Tibial nerve (tissue), 4 donors: Measurements from ENCODE around the gene RASGEF1B. TPM values are rescaled to one million over a fixed set of nuclear protein-coding genes. Genes with fewer than 3 reads are reported as not detected.

Source experiments
- DNase-seq, 2 donors: peaks; one replicate each; pipeline ENCODE4 v3.0.0-alpha.2; 2019; ENCODE audit warnings: low spot score in 2 of 2
- H3K27ac ChIP-seq, 4 donors: fragments of 200-600 bp; sonication (generic) in 3 of 4; one replicate each; pipeline ENCODE4 v1.5.1; 2017 to 2019; ENCODE audit warnings: mild to moderate bottlenecking in 1 of 4
- H3K27me3 ChIP-seq, 2 donors: fragments of 200-600 bp; sonication (generic) in 1 of 2; one replicate each; pipeline versions ENCODE4 v1.5.1 to v1.6.0; 2017 to 2019
- H3K36me3 ChIP-seq, 3 donors: fragments of 200-600 bp; sonication (generic); one replicate each; pipeline ENCODE4 v1.5.1; 2018 to 2019
- H3K4me1 ChIP-seq, 4 donors: fragments of 200-600 bp; sonication (generic) in 3 of 4; one replicate each; pipeline ENCODE4 v1.5.1; 2017 to 2019
- H3K4me3 ChIP-seq, 4 donors: fragments of 200-600 bp; sonication (generic) in 3 of 4; one replicate each; pipeline ENCODE4 v1.5.1; 2017 to 2019; ENCODE audit warnings: mild to moderate bottlenecking in 1 of 4, moderate library complexity in 1 of 4
- H3K9me3 ChIP-seq, 4 donors: fragments of 200-600 bp; sonication (generic) in 3 of 4; one replicate each; pipeline ENCODE4 v1.5.1; 2017 to 2019
- EP300 ChIP-seq, 2 donors: sonication (generic); formaldehyde crosslinking; IDR thresholded peaks; one replicate each; pipeline ENCODE4 v1.6.1; 2017; ENCODE audit warnings: antibody characterized with exemption in 2 of 2, mild to moderate bottlenecking in 1 of 2
- POLR2A ChIP-seq, 2 donors: fragments of 450-650 bp; IDR thresholded peaks; one replicate each; pipeline ENCODE4 v1.6.1; 2017; ENCODE audit warnings: antibody characterized with exemption in 2 of 2, mild to moderate bottlenecking in 2 of 2, moderate library complexity in 2 of 2
- WGBS, 2 donors: methylation state at CpG; one replicate each; pipeline ENCODE4 v1.1.5; 2018; 5-methylcytosine and 5-hydroxymethylcytosine counted together
- total RNA-seq, 4 donors: library from RNA; depleted of rRNA; stranded (reverse); fragments of >200 nt; gene quantifications; one replicate each; pipeline ENCODE4 v1.1.0, GENCODE V29; 2016
- TF ChIP-seq, protein P1 (sequence below), 5 experiments: fragments of 200-600 bp in 3 of 5; fragments of 450-650 bp in 2 of 5; sonication (generic) in 3 of 5; IDR thresholded peaks; one replicate each; pipeline ENCODE4 v1.5.1; 2016 to 2019; ENCODE audit warnings: antibody characterized with exemption in 5 of 5, mild to moderate bottlenecking in 3 of 5, moderate library complexity in 2 of 5

Gene RASGEF1B
- total RNA-seq, 4 donors from 2014 or later = 12.4 to 32.8 (median 15.0) TPM

DNA sequence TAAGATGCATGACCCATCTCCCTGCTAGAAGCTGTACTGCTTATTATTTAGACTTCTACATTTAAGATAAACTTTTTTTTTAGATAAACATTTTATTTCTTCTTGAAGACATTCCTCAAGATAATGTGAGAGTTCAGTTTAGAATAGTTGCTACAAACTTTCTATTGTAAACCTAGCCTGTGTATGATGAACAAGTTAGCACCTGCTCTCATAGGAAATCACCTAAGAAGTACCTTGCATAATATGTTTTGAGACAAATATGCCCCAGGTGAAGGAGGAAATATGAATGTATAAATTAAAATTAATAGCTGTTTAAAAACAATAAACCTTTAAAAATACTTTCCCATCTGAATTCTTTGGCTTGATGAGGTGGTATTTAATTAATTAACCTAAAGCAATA is 35.6 kb downstream of the RASGEF1B start:
- Histone ChIP-seq H3K36me3 (peaks cover 0 to 67% (median 4%) of the 10 kb centered on the region in 3 donors), H3K9me3 (no peaks in the 10 kb centered on the region), H3K4me3 (no peak overlapping the region), H3K4me1 (peaks cover 0 to 9% (median 0%) of the 10 kb centered on the region in 4 donors), H3K27ac (no peak overlapping the region), H3K27me3 (no peaks in the 10 kb centered on the region)
- TF ChIP-seq, protein P1, sequence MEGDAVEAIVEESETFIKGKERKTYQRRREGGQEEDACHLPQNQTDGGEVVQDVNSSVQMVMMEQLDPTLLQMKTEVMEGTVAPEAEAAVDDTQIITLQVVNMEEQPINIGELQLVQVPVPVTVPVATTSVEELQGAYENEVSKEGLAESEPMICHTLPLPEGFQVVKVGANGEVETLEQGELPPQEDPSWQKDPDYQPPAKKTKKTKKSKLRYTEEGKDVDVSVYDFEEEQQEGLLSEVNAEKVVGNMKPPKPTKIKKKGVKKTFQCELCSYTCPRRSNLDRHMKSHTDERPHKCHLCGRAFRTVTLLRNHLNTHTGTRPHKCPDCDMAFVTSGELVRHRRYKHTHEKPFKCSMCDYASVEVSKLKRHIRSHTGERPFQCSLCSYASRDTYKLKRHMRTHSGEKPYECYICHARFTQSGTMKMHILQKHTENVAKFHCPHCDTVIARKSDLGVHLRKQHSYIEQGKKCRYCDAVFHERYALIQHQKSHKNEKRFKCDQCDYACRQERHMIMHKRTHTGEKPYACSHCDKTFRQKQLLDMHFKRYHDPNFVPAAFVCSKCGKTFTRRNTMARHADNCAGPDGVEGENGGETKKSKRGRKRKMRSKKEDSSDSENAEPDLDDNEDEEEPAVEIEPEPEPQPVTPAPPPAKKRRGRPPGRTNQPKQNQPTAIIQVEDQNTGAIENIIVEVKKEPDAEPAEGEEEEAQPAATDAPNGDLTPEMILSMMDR (IDR thresholded peaks at IDR 0.05) = no peak
- TF ChIP-seq EP300 (IDR thresholded peaks at IDR 0.05) = no peak
- TF ChIP-seq POLR2A (IDR thresholded peaks at IDR 0.05) = no peak
- DNase-seq = no peak

DNA sequence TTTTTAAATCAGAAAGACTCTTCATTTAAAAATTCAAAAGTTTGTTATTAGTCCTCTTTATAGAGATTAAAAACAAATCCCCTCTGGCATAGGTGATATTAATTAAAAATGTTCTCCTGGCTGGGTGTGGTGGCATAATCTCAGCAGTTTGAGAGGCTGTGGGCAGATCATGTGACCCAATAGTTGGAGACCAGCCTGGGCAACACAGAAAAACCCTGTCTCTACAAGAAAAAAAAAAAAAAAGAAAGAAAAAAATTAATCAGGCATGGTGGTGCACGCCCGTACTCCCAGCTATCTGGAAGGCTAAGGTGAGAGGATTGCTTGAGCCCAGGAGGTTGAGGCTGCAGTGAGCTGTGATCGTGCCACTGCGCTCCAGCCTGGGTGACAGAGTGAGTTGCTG is 38.9 kb downstream of the RASGEF1B start:
- peaks cover 0 to 56% (median 0%) of the 10 kb centered on the region in 3 donors for H3K36me3 ChIP-seq

DNA sequence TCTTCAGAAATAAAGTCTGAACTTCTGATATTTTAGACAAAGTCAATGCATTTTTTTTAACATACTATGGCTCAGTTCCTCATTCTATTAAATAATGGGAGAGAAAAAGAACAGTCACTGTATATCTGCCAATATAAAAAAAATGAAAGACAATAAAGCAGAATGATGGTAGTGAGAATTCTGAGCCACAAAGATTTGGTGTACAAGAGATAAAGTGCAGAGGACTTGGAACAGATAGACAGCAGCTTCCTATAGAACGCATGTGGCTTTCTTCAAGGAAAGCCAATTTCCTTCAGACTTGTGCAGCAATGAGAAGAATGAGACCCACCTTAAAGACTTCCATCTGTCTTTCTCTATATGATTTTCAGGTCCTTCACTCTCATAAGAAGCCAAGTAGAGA is 39.7 kb downstream of the RASGEF1B start:
- Histone ChIP-seq H3K27me3 (no peaks in the 10 kb centered on the region), H3K4me3 (no peak overlapping the region), H3K4me1 (peaks cover 0 to 23% (median 0%) of the 10 kb centered on the region in 4 donors), H3K9me3 (no peaks in the 10 kb centered on the region), H3K36me3 (peaks cover 0 to 56% (median 0%) of the 10 kb centered on the region in 3 donors), H3K27ac (no peak overlapping the region)
- TF ChIP-seq, protein P1 (IDR thresholded peaks at IDR 0.05) = no peak
- no peak for TF ChIP-seq POLR2A (IDR thresholded peaks at IDR 0.05)
- TF ChIP-seq EP300 (IDR thresholded peaks at IDR 0.05) = no peak
- whole genome bisulfite sequencing, 2 donors = 72 to 80% methylated on average over 1 of the region's 1 CpG
- no peak for DNase-seq

More for the DNA sequence above, 38.9 kb downstream of the RASGEF1B start:
- TF ChIP-seq, protein P1 (IDR thresholded peaks at IDR 0.05) = no peak
- TF ChIP-seq EP300 (IDR thresholded peaks at IDR 0.05) = no peak
- no peak for TF ChIP-seq POLR2A (IDR thresholded peaks at IDR 0.05)
- H3K4me3 ChIP-seq = no peak overlapping the region
- no peak for DNase-seq
- no peaks in the 10 kb centered on the region for H3K27me3 ChIP-seq
- 81 to 92% methylated on average over 4 of the region's 4 CpGs for WGBS, 2 donors
- H3K27ac ChIP-seq = no peak overlapping the region
- H3K9me3 ChIP-seq = no peaks in the 10 kb centered on the region
- H3K4me1 ChIP-seq = peaks cover 0 to 14% (median 0%) of the 10 kb centered on the region in 4 donors

DNA sequence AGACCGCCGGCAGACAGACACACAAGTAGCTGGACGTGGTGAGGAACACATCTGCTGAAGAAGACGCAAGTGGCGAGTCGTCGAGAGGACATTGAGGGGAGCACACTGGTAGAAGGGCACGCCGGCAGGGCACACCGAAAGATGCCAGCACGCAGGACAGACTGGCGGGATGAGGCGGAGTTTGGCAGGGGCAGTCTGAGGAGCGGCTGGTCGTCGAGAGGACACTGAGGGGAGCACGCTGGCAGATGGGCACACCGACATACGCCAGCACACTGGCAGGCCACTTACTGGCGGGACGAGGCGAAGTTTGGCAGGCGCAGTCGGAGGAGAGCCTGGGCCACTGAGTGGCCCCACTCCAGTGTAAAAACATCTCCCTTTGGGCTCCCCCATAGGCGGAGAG is 42.1 kb downstream of the RASGEF1B start:
- H3K9me3 ChIP-seq = no peaks in the 10 kb centered on the region
- no peak for DNase-seq
- H3K4me3 ChIP-seq = no peak overlapping the region
- peak overlapping the region in 1 of 4 donors; percentile 85 for H3K27ac ChIP-seq
- peaks cover 0 to 54% (median 0%) of the 10 kb centered on the region in 3 donors for H3K36me3 ChIP-seq
- peaks cover 0 to 37% (median 3%) of the 10 kb centered on the region in 4 donors for H3K4me1 ChIP-seq
- no peak for TF ChIP-seq EP300 (IDR thresholded peaks at IDR 0.05)
- TF ChIP-seq, protein P1 (IDR thresholded peaks at IDR 0.05) = no peak
- TF ChIP-seq POLR2A (IDR thresholded peaks at IDR 0.05) = no peak
- H3K27me3 ChIP-seq = no peaks in the 10 kb centered on the region
- WGBS, 2 donors = 96 to 97% methylated on average over 25 of the region's 25 CpGs

DNA sequence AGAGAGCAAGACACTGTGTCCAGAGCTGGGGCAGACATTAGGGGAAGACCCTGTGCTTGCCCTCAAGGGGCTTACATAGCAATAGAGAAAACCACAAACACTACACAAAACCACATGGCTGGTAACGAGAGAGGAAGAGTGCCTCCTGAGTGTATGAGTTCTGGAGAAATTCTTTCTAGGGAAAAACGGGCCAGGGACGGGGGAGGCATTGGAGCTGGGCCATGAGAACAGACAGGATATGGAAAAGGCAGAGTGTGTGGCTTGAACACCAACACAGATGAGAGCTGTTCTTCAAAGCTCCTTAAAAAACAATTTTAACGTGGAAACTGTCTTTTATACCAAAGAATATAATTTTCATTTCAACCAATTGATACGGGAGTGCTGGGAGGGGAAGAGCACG is 42.7 kb downstream of the RASGEF1B start:
- Histone ChIP-seq H3K9me3 (no peaks in the 10 kb centered on the region), H3K4me3 (no peak overlapping the region), H3K4me1 (peaks cover 0 to 37% (median 3%) of the 10 kb centered on the region in 4 donors), H3K27me3 (no peaks in the 10 kb centered on the region), H3K36me3 (peaks cover 0 to 48% (median 0%) of the 10 kb centered on the region in 3 donors), H3K27ac (peak overlapping the region in 2 of 4 donors; percentile 8 to 85)
- DNase-seq = no peak
- TF ChIP-seq EP300 (IDR thresholded peaks at IDR 0.05) (no peak), POLR2A (IDR thresholded peaks at IDR 0.05) (no peak)
- TF ChIP-seq, protein P1 (IDR thresholded peaks at IDR 0.05) = no peak
- WGBS, 2 donors = 71% methylated on average over 6 of the region's 6 CpGs
